KMS-11 (cell line): Measurements from ENCODE around the gene GTPBP10.

Source experiments
- H2AFZ ChIP-seq: fragments of 200-600 bp; sonication (generic); 2 replicates; pipeline ENCODE4 v1.6.1; 2016; ENCODE audit warnings: antibody characterized with exemption, mixed run types, low read depth
- H3K27ac ChIP-seq: fragments of 200-600 bp; sonication (generic); 2 replicates; pipeline ENCODE4 v1.6.1; 2016; ENCODE audit warnings: mild to moderate bottlenecking, mixed run types
- H3K27me3 ChIP-seq: fragments of 200-600 bp; sonication (generic); 2 replicates; pipeline ENCODE4 v1.6.1; 2017; ENCODE audit warnings: mild to moderate bottlenecking, low read depth, mixed run types, moderate library complexity; ENCODE audit not compliant: insufficient read depth
- H3K36me3 ChIP-seq: fragments of 200-600 bp; sonication (generic); 2 replicates; pipeline ENCODE4 v1.6.1; 2017; ENCODE audit warnings: mild to moderate bottlenecking, mixed run types; ENCODE audit not compliant: insufficient read depth
- H3K4me1 ChIP-seq: fragments of 200-600 bp; sonication (generic); 2 replicates; pipeline ENCODE4 v1.6.1; 2016; ENCODE audit warnings: mild to moderate bottlenecking, low read depth, mixed run types; ENCODE audit not compliant: poor library complexity, severe bottlenecking
- H3K4me2 ChIP-seq: fragments of 200-600 bp; sonication (generic); 2 replicates; pipeline ENCODE4 v1.7.0; 2016; ENCODE audit warnings: mild to moderate bottlenecking, mixed run types
- H3K4me3 ChIP-seq: fragments of 200-600 bp; sonication (generic); IDR thresholded peaks from 2 replicates; pipeline ENCODE4 v1.6.1; 2017; ENCODE audit warnings: low read depth, low read length, mixed read lengths; ENCODE audit not compliant: insufficient read depth
- H3K79me2 ChIP-seq: fragments of 200-600 bp; sonication (generic); 2 replicates; pipeline ENCODE4 v1.6.1; 2016; ENCODE audit warnings: low read depth, mixed run types; ENCODE audit not compliant: insufficient read depth
- H3K9ac ChIP-seq: fragments of 200-600 bp; sonication (generic); 2 replicates; pipeline ENCODE4 v1.6.1; 2016; ENCODE audit warnings: mild to moderate bottlenecking, mixed run types
- H4K20me1 ChIP-seq: fragments of 200-600 bp; sonication (generic); 2 replicates; pipeline ENCODE4 v1.6.1; 2016; ENCODE audit warnings: mild to moderate bottlenecking, mixed run types; ENCODE audit not compliant: insufficient read depth
- TF ChIP-seq, protein P1 (sequence below): fragments of 200-600 bp; sonication (generic); conservative IDR thresholded peaks from 2 replicates; pipeline ENCODE4 v1.6.1; 2017; ENCODE audit warnings: low read depth, mild to moderate bottlenecking, antibody characterized with exemption, low read length, moderate library complexity, mixed read lengths

Gene GTPBP10

DNA sequence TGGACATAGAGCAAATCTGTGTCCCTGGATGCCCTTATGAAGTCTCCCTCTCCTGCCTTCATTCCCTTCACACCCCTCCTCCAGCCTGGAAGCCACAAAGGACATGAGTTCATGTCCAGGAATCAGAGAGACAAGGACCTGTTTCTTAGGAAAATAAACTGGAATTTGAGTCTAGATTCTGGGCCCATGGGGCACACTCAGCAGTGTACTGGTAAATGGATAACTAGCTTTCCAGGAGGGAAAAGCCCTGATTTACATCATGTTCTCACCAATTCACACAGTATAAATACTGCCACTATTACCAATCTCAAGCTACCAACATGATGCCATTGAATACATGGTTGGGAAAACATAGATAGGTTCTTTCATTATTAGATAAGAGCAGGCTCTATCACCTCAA is 35.3 kb upstream of the GTPBP10 start:
- Histone ChIP-seq H3K79me2 (no peaks in the 10 kb centered on the region), H3K9ac (no peak overlapping the region), H3K4me3 (no peak overlapping the region), H2AFZ (no peak overlapping the region), H3K27ac (no peak overlapping the region), H3K36me3 (no peaks in the 10 kb centered on the region), H3K4me1 (peaks cover 21% of the 10 kb centered on the region), H3K27me3 (no peaks in the 10 kb centered on the region), H3K4me2 (no peak overlapping the region), H4K20me1 (no peaks in the 10 kb centered on the region)
- TF ChIP-seq, protein P1, sequence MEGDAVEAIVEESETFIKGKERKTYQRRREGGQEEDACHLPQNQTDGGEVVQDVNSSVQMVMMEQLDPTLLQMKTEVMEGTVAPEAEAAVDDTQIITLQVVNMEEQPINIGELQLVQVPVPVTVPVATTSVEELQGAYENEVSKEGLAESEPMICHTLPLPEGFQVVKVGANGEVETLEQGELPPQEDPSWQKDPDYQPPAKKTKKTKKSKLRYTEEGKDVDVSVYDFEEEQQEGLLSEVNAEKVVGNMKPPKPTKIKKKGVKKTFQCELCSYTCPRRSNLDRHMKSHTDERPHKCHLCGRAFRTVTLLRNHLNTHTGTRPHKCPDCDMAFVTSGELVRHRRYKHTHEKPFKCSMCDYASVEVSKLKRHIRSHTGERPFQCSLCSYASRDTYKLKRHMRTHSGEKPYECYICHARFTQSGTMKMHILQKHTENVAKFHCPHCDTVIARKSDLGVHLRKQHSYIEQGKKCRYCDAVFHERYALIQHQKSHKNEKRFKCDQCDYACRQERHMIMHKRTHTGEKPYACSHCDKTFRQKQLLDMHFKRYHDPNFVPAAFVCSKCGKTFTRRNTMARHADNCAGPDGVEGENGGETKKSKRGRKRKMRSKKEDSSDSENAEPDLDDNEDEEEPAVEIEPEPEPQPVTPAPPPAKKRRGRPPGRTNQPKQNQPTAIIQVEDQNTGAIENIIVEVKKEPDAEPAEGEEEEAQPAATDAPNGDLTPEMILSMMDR, result no peak

DNA sequence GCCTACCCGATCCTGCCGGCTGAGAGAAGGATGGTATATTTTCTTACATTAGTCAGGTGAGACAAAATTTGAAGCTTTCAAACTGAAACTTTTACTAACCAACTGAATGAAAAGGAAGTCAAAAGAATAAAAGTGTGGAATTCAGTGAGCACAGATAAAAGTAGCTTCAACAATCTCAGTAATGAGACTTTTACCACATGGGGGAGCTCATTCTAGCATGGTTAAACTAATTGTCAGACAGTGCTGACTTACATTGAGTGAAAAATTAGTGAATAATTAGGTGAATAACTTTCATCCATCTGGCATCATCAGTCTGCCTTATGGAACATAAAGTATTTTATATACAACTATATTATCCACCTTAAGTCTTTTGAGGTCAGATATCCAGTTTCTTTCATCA is 33.8 kb upstream of the GTPBP10 start:
- Histone ChIP-seq H3K4me3 (no peak overlapping the region), H3K4me1 (peaks cover 12% of the 10 kb centered on the region), H3K36me3 (no peaks in the 10 kb centered on the region), H4K20me1 (no peaks in the 10 kb centered on the region), H3K4me2 (no peak overlapping the region), H3K9ac (no peak overlapping the region), H3K27me3 (no peaks in the 10 kb centered on the region), H3K27ac (no peak overlapping the region), H2AFZ (no peak overlapping the region), H3K79me2 (no peaks in the 10 kb centered on the region)
- TF ChIP-seq, protein P1, result 0 out of 2 replicates have a peak, but pooled peaks have one; percentile 27

DNA sequence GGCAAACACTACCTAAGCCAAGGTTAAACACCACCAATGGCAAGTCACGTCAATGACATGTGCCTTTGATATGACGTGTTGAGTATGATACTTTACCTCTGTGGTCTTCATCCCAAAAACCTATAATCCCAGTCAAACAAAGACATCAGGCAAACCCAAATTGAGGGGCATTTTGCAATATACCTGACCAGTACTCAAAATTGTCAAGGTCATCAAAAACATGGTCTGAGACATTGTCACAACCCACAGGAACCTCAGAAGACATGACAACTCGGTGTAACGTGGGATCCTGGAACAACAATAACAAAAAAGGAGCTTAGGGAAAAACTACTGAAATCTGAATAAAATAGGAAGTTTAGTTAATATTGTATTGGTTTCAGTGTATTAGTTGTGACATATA is 32.6 kb upstream of the GTPBP10 start:
- H3K9ac ChIP-seq, result no peak overlapping the region

DNA sequence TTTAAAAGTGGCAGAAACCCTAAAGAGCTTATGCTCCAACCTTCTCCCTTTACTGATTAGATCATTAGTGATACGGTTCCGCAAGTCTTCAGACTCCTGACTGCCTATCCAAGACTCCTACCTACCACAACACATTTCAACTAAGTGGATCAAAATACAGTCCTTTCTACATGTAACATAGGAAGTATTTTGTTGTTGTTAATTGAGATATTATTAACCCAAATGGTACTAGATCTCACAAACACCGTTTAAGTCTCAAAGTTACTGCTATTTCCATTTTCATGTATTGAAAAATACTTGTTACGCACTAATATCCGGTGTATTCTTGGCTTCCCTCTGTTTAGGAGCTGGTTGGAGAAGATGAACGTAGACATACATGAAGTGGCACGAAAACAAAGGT is 26.5 kb upstream of the GTPBP10 start:
- H3K27me3 ChIP-seq, result no peaks in the 10 kb centered on the region

More for the DNA sequence above, 32.6 kb upstream of the GTPBP10 start:
- Histone ChIP-seq H3K79me2 (no peaks in the 10 kb centered on the region), H3K4me3 (no peak overlapping the region), H3K36me3 (no peaks in the 10 kb centered on the region), H4K20me1 (no peaks in the 10 kb centered on the region), H3K27ac (no peak overlapping the region), H3K27me3 (no peaks in the 10 kb centered on the region), H3K4me1 (peaks cover under 1% of the 10 kb centered on the region), H3K4me2 (no peak overlapping the region), H2AFZ (no peak overlapping the region)
- TF ChIP-seq, protein P1, result no peak

More for the DNA sequence above, 26.5 kb upstream of the GTPBP10 start:
- Histone ChIP-seq H4K20me1 (no peaks in the 10 kb centered on the region), H3K4me2 (no peak overlapping the region), H3K4me3 (no peak overlapping the region), H3K79me2 (no peaks in the 10 kb centered on the region), H2AFZ (no peak overlapping the region), H3K27ac (no peak overlapping the region), H3K36me3 (no peaks in the 10 kb centered on the region), H3K4me1 (no peaks in the 10 kb centered on the region), H3K9ac (no peak overlapping the region)
- TF ChIP-seq, protein P1, result no peak
